NOMO-1 (cell line): ENCODE measurements around the gene RABGAP1L.
A peak's percentile ranks its signal among the peaks of the same experiment; 100 is the strongest.

ENCODE experiments used
- DNase-seq, 2 experiments: peaks; one replicate each; lab custom pipeline; 2025; ENCODE audit not compliant: unreplicated experiment in 2 of 2; lab: John Stamatoyannopoulos, UW

Gene RABGAP1L

GRCh38 chr1:175044591-175044990 lies 885.3 kb downstream of the RABGAP1L start:
- DNase-seq = peak; percentile 81 to 89
